ENCODE data around the gene PPP1R13B. TPM values are rescaled to one million over a fixed set of nuclear protein-coding genes. Genes with fewer than 3 reads are reported as not detected.
"Not testable (repeated sequence)": the region's sequence is repeated elsewhere in the genome, so short reads cannot be mapped to it uniquely, and the experiment has no call there.

The PPP1R13B gene
- total RNA-seq, 6 experiments from 2014 or later, result 9.2 to 22.4 (median 13.9) TPM

- 78% methylated on average over 8 of the region's 8 CpGs for WGBS (ENCODE audit: insufficient coverage, low coverage, low lambda C conversion rate, missing lambda C conversion rate)
- intact Hi-C loops (cut with DNase I), result loop anchor here in 1 of 2 donors (10.0 kb wide), 1 partner anchor 112 kb away; no protein-coding TSS in a partner anchor
- Histone ChIP-seq H3K27me3 (no peaks in the 10 kb centered on the region), H3K36me3 (no peaks in the 10 kb centered on the region), H3K4me3 (no peak overlapping the region), H3K9me3 (no peaks in the 10 kb centered on the region), H3K4me1 (no peaks in the 10 kb centered on the region), H3K27ac (no peak overlapping the region)
- DNase-seq, result no peak
- ATAC-seq, result no peak
- TF ChIP-seq CTCF (IDR thresholded peaks at IDR 0.05), result no peak
- no peak for TF ChIP-seq POLR2A (IDR thresholded peaks at IDR 0.05)
Observed at GRCh38 chr14:103802356-103802755, 45.0 kb downstream of the PPP1R13B start.

DNA sequence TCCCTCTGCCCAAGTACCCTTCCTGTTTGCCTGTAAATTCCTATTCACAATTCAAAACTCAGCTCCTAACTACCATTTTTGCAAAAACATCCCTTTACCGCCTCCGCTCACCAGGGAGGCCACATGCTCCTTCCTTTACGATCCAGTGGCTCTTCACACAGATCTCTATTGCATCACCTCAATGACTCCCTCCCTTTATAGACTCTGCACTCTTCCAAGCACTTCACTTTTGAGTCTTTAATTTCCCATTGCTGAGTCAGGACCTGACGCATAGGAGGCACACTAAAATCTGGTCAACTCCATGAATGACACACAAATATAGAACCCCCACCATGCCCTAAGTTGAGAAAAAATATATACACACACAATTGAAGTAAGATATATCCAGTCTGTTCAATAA, 45.9 kb downstream of the PPP1R13B start:
- TF ChIP-seq CTCF (IDR thresholded peaks at IDR 0.05), result no peak
- TF ChIP-seq POLR2A (IDR thresholded peaks at IDR 0.05), result no peak
- 61% methylated on average over 4 of the region's 4 CpGs for WGBS (ENCODE audit: insufficient coverage, low coverage, low lambda C conversion rate, missing lambda C conversion rate)
- Histone ChIP-seq H3K9me3 (no peaks in the 10 kb centered on the region), H3K27ac (no peak overlapping the region), H3K4me3 (no peak overlapping the region), H3K27me3 (no peaks in the 10 kb centered on the region), H3K4me1 (no peaks in the 10 kb centered on the region), H3K36me3 (no peaks in the 10 kb centered on the region)
- ATAC-seq (peak in 1 of 4 donors; percentile 35), DNase-seq (no peak)
- intact Hi-C loops (cut with DNase I), result loop anchor here in 1 of 2 donors (10.0 kb wide), 1 partner anchor 113 kb away; no protein-coding TSS in a partner anchor

- H3K36me3 ChIP-seq; intact Hi-C loops (cut with DNase I): not testable (repeated sequence)
Observed at GRCh38 chr14:103793192-103793591, 54.2 kb downstream of the PPP1R13B start.

DNA sequence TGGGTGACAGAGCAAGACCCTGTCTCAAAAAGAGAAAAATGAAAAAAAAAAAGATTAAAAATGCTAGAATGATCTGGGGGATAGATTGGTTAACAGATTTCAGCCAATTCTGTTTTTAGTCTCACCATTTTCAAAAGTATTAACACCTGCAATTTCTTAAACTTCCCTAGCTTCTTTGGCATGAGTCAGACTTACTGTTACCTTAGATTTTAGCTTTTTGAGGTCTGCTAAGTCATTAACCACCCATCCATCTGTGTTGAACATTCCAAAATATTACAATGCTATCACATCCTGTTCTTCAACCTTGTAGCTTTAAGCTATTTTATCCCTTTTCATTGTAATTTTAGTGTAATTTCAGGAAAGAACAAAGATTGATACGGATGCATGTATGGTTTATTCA, 59.3 kb downstream of the PPP1R13B start:
- intact Hi-C loops (cut with DNase I), result no loop called here
- Histone ChIP-seq H3K9me3 (no peaks in the 10 kb centered on the region), H3K27ac (no peak overlapping the region), H3K27me3 (no peaks in the 10 kb centered on the region), H3K4me1 (no peaks in the 10 kb centered on the region), H3K36me3 (no peaks in the 10 kb centered on the region), H3K4me3 (no peak overlapping the region)
- no peak for TF ChIP-seq POLR2A (IDR thresholded peaks at IDR 0.05)
- TF ChIP-seq CTCF (IDR thresholded peaks at IDR 0.05), result no peak
- DNase-seq (no peak), ATAC-seq (no peak)
- WGBS (ENCODE audit: insufficient coverage, low coverage, low lambda C conversion rate, missing lambda C conversion rate), result 50% methylated on average over 1 of the region's 1 CpG

More at GRCh38 chr14:103793192-103793591, 54.2 kb downstream of the PPP1R13B start:
- H3K9me3 ChIP-seq, H3K27me3 ChIP-seq, H3K4me1 ChIP-seq, H3K4me3 ChIP-seq, DNase-seq, ATAC-seq, H3K27ac ChIP-seq: not testable (repeated sequence)

GRCh38 chr14:103782376-103782775, 65.0 kb downstream of the PPP1R13B start:
- TF ChIP-seq CTCF (IDR thresholded peaks at IDR 0.05), result no peak
- TF ChIP-seq POLR2A (IDR thresholded peaks at IDR 0.05), result no peak
- DNase-seq (no peak), ATAC-seq (no peak)
- Histone ChIP-seq H3K4me1 (no peaks in the 10 kb centered on the region), H3K27ac (no peak overlapping the region), H3K27me3 (no peaks in the 10 kb centered on the region), H3K36me3 (peaks cover 0 to 2% (median 0%) of the 10 kb centered on the region in 4 donors), H3K4me3 (no peak overlapping the region), H3K9me3 (no peaks in the 10 kb centered on the region)
- intact Hi-C loops (cut with DNase I), result no loop called here
- 100% methylated on average over 2 of the region's 2 CpGs for WGBS (ENCODE audit: insufficient coverage, low coverage, low lambda C conversion rate, missing lambda C conversion rate)

- ATAC-seq; H3K36me3 ChIP-seq; H3K27ac ChIP-seq; H3K4me1 ChIP-seq; DNase-seq; H3K9me3 ChIP-seq; H3K27me3 ChIP-seq; intact Hi-C loops (cut with DNase I); H3K4me3 ChIP-seq: not testable (repeated sequence)
- WGBS (ENCODE audit: insufficient coverage, low coverage, low lambda C conversion rate, missing lambda C conversion rate), result 100% methylated on average over 6 of the region's 6 CpGs
Observed at GRCh38 chr14:103776319-103776718, 71.1 kb downstream of the PPP1R13B start.
